Measurements from ENCODE around the gene UBAC1.

UBAC1 gene

GRCh38 chr9:135884328-135885035, 76.7 kb downstream of the UBAC1 start:
- no peaks in the 10 kb centered on the region for H3K27me3 ChIP-seq (ENCODE audit: control insufficient read depth in 1 of 2, insufficient read depth in 2 of 2, low read length in 2 of 2)
- H3K27ac ChIP-seq (ENCODE audit: low read depth, low read length): no peak overlapping the region
- peaks cover 7 to 11% of the 10 kb centered on the region in 2 donors for H3K4me1 ChIP-seq (ENCODE audit: control insufficient read depth in 1 of 2, insufficient read depth in 2 of 2, low read length in 2 of 2)
- no peak overlapping the region for H3K9ac ChIP-seq (ENCODE audit: low read depth in 1 of 2, low read length in 2 of 2)
- H3K4me3 ChIP-seq (ENCODE audit: low read depth in 1 of 2, low read length in 2 of 2): no peak overlapping the region
- H3K36me3 ChIP-seq (ENCODE audit: control insufficient read depth in 1 of 2, insufficient read depth in 2 of 2, low read length in 2 of 2): peaks cover 0 to 5% of the 10 kb centered on the region in 2 donors
- no peaks in the 10 kb centered on the region for H3K9me3 ChIP-seq (ENCODE audit: control insufficient read depth in 1 of 2, low read length in 2 of 2)

GRCh38 chr9:135883410-135884089, 77.6 kb downstream of the UBAC1 start:
- Histone ChIP-seq H3K27ac (ENCODE audit: low read depth, low read length) (no peak overlapping the region), H3K4me3 (ENCODE audit: low read depth in 1 of 2, low read length in 2 of 2) (no peak overlapping the region), H3K9ac (ENCODE audit: low read depth in 1 of 2, low read length in 2 of 2) (no peak overlapping the region), H3K36me3 (ENCODE audit: control insufficient read depth in 1 of 2, insufficient read depth in 2 of 2, low read length in 2 of 2) (peaks cover 0 to 5% of the 10 kb centered on the region in 2 donors), H3K27me3 (ENCODE audit: control insufficient read depth in 1 of 2, insufficient read depth in 2 of 2, low read length in 2 of 2) (no peaks in the 10 kb centered on the region), H3K4me1 (ENCODE audit: control insufficient read depth in 1 of 2, insufficient read depth in 2 of 2, low read length in 2 of 2) (peaks cover 7 to 11% of the 10 kb centered on the region in 2 donors), H3K9me3 (ENCODE audit: control insufficient read depth in 1 of 2, low read length in 2 of 2) (no peaks in the 10 kb centered on the region)

Measured in duodenal mucosa (tissue), 2 donors.